T-helper 1 cell (primary cell): ENCODE results near the gene HIP1R.
"Not testable (repeated sequence)": the region's sequence is repeated elsewhere in the genome, so short reads cannot be mapped to it uniquely, and the experiment has no call there.

Source experiments
- DNase-seq, 5 donors: peaks; one replicate each; pipeline ENCODE4 v3.0.0-alpha.2; 2012 to 2020
- total RNA-seq, 4 donors: gene quantifications; one replicate each; lab custom pipeline; 2026; lab: John Stamatoyannopoulos, UW

The HIP1R gene, protein sequence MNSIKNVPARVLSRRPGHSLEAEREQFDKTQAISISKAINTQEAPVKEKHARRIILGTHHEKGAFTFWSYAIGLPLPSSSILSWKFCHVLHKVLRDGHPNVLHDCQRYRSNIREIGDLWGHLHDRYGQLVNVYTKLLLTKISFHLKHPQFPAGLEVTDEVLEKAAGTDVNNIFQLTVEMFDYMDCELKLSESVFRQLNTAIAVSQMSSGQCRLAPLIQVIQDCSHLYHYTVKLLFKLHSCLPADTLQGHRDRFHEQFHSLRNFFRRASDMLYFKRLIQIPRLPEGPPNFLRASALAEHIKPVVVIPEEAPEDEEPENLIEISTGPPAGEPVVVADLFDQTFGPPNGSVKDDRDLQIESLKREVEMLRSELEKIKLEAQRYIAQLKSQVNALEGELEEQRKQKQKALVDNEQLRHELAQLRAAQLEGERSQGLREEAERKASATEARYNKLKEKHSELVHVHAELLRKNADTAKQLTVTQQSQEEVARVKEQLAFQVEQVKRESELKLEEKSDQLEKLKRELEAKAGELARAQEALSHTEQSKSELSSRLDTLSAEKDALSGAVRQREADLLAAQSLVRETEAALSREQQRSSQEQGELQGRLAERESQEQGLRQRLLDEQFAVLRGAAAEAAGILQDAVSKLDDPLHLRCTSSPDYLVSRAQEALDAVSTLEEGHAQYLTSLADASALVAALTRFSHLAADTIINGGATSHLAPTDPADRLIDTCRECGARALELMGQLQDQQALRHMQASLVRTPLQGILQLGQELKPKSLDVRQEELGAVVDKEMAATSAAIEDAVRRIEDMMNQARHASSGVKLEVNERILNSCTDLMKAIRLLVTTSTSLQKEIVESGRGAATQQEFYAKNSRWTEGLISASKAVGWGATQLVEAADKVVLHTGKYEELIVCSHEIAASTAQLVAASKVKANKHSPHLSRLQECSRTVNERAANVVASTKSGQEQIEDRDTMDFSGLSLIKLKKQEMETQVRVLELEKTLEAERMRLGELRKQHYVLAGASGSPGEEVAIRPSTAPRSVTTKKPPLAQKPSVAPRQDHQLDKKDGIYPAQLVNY
- 85.7 to 129 (median 122) reads per million in 4 donors for total RNA-seq

DNA sequence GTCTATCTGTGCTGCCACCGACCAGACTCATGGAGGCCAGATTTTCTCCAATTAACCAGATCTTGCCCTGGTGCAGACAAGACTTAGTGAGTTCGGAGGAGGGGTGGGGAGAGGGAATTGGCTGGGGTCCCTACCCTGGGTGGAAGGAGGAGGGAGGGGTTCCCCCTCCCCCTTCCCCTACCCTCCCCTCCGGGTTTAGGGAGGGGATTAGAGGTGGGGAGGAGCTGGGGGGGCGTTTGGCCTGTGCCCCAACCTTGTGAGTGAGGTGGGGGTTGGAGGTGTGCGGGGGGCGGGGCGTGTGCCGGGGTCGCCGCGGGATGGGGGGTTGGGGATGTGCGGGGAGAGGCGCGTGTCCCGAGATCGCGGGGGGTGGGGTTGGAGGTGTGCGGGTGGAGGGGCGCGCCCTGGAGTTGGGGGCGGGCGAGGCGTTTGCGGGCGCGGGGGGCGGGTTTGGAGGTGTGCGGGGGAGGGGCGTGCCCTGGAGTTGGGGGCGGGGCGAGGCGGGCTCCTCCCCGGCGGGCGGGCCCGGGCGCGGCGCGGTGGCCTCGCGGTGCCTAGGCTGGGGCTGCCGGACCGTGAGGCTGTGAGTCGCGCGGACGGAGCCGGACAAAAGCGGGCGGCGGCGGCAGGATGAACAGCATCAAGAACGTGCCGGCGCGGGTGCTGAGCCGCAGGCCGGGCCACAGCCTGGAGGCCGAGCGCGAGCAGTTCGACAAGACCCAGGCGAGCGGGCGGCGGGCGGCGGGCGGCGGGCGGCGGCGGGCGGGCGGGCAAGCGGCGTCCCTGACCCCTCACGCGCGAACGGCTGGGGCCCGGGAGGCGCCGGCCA lies at the start of gene HIP1R:
Gene HIP1R, plus strand, starts transcription at position 537 of the 829 bp plus-strand sequence. Its CDS starts 94 bp downstream, at position 631.
- peak; percentile 30 to 61 (median 45) for DNase-seq

- no peak for DNase-seq
Observed at GRCh38 chr12:122785503-122785902, 49.8 kb upstream of the HIP1R start.

DNA sequence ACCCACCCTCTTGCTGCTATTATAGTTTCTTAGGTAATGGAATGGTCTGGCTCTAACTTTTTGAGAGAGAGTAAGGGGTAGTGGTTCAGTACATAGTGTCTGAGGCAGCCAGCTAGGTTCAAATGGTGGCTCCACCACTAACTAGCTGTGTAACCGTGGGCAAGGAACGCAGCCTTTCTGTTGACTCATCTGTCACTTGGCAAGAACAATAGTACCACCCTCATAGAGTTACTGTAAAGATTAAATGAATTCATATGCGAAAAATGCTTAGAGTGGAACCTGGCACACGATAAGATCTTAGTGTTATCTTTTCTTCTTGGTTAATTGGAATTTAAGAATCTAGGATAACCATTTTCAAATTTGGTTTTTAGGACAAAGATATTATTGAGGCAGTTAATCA lies 46.9 kb upstream of the HIP1R start:
- DNase-seq = no peak

DNA sequence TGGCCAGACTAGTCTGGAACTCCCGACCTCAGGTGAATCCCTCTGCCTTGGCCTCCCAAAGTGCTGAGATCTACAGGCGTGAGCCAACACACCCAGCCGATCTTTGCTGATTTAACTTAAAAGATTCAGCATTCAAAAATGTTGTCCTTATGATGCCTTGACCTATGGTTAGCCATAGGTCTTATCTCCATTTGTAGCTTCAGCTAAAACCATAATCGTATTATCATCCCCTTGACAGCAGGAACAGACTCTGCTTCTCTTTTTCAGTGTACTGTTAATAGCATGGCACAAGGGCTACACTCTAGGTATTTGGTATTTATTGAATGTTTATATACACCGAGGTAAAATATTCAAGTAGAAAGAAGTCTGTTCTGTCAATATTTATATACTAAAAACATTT lies 45.6 kb upstream of the HIP1R start:
- DNase-seq = no peak

GRCh38 chr12:122790393-122791075 lies 44.7 kb upstream of the HIP1R start:
- DNase-seq = no peak

- peak in 2 of 5 donors; percentile 6 to 45 for DNase-seq
Observed at GRCh38 chr12:122793685-122794106, 41.6 kb upstream of the HIP1R start.

- no peak for DNase-seq
Observed at GRCh38 chr12:122795807-122796206, 39.5 kb upstream of the HIP1R start.

DNA sequence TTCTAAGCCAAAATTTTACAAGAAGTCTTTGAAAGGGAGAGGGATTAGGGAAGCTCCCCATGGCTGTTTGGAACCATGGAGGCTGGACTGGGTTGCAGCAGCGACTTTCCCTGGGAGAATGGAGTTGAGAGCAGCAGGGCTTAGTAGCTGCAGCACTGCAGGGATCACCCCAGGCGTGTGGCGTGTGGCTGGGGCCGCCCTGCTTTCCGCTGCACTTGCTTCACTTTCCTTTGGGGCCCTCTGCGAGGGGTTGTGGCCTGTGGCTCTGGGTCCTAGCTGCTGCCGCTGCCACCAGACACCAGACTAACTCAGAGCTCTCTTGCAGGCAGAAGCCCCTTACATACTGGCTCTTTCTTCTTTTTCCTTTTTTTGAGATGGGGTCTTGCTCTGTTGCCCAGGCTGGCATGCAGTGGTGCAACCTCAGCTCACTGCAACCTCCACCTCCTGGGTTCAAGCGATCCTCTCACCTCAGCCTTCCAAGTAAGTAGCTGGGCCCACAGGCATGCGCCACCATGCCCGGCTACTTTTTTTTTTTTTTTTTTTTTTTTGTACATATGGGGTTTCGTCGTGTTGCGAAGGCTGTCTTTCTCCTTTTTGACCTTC lies 35.5 kb upstream of the HIP1R start:
- no peak for DNase-seq

GRCh38 chr12:122803937-122804336 lies 31.3 kb upstream of the HIP1R start:
- DNase-seq = no peak

DNA sequence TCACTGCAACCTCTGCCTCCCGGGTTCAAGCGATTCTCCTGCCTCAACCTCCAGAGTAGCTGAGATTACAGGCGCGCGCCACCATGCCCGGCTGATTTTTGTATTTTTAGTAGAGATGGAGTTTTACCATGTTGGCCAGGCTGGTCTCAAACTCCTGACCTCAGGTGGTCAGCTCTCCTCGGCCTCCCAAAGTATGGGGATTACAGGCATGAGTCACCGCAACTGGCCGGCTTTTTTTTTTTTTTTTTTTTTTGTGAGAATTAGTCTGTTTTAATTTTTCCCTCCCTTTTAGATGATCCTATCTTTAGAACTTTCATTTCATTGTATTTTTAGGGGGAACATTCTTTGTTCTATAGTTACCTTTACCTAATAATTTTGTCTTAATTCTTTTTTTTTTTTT lies 30.3 kb upstream of the HIP1R start:
- not testable (repeated sequence) for DNase-seq

DNA sequence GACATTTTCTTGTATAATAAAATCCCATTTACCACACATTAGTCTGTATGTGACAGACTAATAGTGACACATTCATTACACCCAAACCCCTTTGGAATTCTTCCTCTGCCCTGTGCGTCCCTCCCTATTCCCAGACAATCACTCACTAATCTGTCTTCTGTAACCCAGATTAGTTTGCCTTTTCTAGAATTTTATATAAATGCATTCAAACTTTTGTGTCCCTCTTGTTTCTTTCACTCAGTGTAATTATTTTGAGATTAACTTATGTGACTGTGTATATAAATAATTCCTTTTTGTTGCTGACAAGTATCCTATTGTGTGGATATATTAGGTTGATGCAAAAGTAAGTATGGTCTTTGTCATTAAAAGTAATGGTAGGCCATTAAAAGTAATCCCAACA lies 27.6 kb upstream of the HIP1R start:
- no peak for DNase-seq

DNA sequence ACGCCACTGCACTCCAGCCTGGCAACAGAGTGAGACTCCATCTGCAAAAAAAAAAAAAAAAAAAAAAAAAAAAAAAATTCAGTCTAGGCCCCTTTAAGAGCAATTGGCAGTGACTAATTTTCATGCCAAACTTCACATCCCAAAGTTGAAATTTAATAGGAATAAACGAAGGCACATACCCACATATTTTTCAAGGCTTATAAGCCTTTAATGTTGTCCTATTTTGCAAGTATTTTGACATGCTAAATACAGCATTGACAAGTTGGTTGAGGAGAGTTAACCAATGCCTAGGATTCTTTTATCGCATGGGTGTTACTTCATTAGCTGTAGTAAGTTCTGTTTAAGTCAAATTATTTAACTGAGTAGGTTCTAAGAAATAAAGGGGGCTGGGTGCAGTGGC lies 23.5 kb upstream of the HIP1R start:
- no peak for DNase-seq

DNA sequence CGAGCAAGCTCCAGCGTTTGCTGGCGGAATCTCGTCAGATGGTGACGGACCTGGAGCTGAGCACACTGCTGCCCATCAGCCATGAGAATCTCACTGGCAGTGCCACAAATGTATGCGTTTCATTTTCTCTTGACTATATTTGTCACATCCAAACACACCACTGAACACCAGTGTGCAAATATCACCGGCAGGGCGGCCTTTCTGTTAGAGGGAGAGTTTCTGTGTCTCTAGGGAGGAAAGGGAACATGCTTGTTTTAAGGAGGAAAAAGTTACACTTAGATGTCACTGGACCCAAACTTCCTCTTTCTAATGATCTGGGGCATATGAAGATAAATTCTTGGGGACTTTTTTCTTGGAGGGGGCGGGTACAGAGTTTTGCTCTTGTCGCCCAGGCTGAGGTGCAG lies 21.9 kb upstream of the HIP1R start:
- no peak for DNase-seq

- DNase-seq = no peak
Observed at GRCh38 chr12:122819209-122819785, 16.0 kb upstream of the HIP1R start.

DNA sequence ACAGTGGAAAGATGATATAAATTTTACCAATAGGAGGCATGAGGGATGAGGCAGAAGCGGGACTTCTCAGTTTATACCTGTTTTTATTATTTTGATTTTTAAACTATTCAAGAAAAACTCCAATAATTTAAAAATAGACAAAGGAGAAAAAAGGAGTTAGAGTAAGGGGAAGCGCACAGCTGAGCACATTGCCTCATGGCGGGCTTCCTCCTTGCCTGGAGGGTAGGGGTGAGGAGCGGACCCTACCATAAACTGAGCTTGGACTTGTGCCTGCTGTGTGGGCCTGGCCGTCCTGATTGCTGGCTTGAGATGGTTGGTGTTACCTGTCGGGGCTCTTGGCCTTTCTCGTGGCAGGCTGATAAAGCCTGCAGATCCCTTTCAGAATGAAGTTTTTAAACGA lies 15.1 kb upstream of the HIP1R start:
- DNase-seq = no peak

- DNase-seq = no peak
Observed at GRCh38 chr12:122820838-122821271, 14.4 kb upstream of the HIP1R start.

DNA sequence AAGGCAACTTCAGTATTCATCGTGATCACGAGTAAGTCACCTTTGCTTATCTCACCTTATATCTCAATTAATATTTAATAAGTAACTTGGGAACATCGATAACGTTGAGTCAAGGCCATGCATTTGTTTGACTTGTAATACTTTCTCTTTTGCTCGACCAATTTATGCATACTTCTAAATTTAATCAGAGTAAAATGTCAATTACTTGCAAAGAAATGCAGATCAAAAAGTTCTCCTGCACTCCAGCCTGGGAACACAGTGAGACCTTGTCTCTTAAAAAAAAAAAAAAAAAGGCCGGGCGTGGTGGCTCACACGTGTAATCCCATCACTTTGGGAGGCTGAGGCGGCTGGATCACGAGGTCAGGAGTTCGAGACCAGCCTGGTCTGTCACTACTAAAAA lies 11.8 kb upstream of the HIP1R start:
- no peak for DNase-seq

- DNase-seq = no peak
Observed at GRCh38 chr12:122825773-122826724, 9.2 kb upstream of the HIP1R start.

DNA sequence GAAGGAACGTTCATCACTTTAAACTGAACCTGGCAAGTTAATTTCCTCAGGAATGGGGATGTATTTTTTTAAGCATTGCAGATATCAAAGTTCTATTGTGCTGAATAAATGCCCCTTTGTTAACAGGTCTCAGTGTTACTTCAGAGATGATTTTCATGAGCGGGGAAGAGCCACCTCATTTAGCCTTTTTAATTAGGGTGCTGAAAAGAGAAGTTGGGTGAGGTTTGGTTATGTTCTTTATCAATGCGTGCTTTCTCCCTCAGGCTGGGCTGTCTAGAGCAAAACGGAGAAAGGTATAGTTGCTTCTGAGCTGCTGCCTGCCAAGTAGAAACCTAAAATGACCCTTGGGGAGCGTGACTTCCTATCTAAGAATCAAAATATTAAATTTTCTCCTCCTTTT lies 8.0 kb upstream of the HIP1R start:
- no peak for DNase-seq
